Esophagus squamous epithelium (tissue), 5 donors: ENCODE results near the gene ARID1A. TPM values are rescaled to one million over a fixed set of nuclear protein-coding genes. Genes with fewer than 3 reads are reported as not detected.
"Not testable (repeated sequence)": the region's sequence is repeated elsewhere in the genome, so short reads cannot be mapped to it uniquely, and the experiment has no call there.

Experiments used
- DNase-seq: peaks from one replicate; lab custom pipeline; 2025; lab: John Stamatoyannopoulos, UW
- H3K27ac ChIP-seq, 4 donors: fragments of 200-600 bp; sonication (generic); one replicate each; pipeline ENCODE4 v1.5.1; 2016 to 2019; ENCODE audit warnings: mild to moderate bottlenecking in 1 of 4
- H3K27me3 ChIP-seq, 4 donors: fragments of 200-600 bp; sonication (generic); 1 replicate in 3 of 4; 2 replicates in 1 of 4; pipeline versions ENCODE4 v1.5.1 to v1.6.0; 2017 to 2021; ENCODE audit warnings: antibody characterized with exemption in 1 of 4
- H3K36me3 ChIP-seq, 3 donors: fragments of 200-600 bp; sonication (generic); one replicate each; pipeline ENCODE4 v1.5.1; 2016 to 2019
- H3K4me1 ChIP-seq, 3 donors: fragments of 200-600 bp; sonication (generic); one replicate each; pipeline ENCODE4 v1.5.1; 2017 to 2019
- H3K4me3 ChIP-seq, 4 donors: fragments of 200-600 bp; sonication (generic); 1 replicate in 3 of 4; 2 replicates in 1 of 4; pipeline ENCODE4 v1.5.1; 2016 to 2019; ENCODE audit warnings: mild to moderate bottlenecking in 2 of 4, moderate library complexity in 1 of 4
- H3K9me3 ChIP-seq, 3 donors: fragments of 200-600 bp; sonication (generic); one replicate each; pipeline ENCODE4 v1.5.1; 2016 to 2019
- CTCF ChIP-seq, 6 experiments: fragments of 450-650 bp in 4 of 6; fragments of 200-600 bp in 2 of 6; sonication (generic) in 2 of 6; IDR thresholded peaks; one replicate each; pipeline ENCODE4 v1.5.1; 2016 to 2019; ENCODE audit warnings: antibody characterized with exemption in 6 of 6, mild to moderate bottlenecking in 4 of 6, moderate library complexity in 4 of 6
- POLR2A ChIP-seq, 4 donors: fragments of 450-650 bp; IDR thresholded peaks; one replicate each; pipeline ENCODE4 v1.6.1; 2017; ENCODE audit warnings: antibody characterized with exemption in 4 of 4, mild to moderate bottlenecking in 4 of 4, moderate library complexity in 3 of 4
- WGBS, 2 donors: methylation state at CpG; one replicate each; pipeline ENCODE4 v1.1.5; 2018; 5-methylcytosine and 5-hydroxymethylcytosine counted together
- intact Hi-C: fragments of 100-400 bp; cut with DNase I; formaldehyde crosslinking; loops from one replicate; pipeline ENCODE4 v1.15.0; 2022
- total RNA-seq, 4 donors: library from RNA; depleted of rRNA; stranded (reverse); fragments of >200 nt; gene quantifications; one replicate each; pipeline ENCODE4 v1.1.0, GENCODE V29; 2016
- donor health status: DM: yes; HTN: yes; CAD: no.

The ARID1A gene
- total RNA-seq, 4 donors from 2014 or later: 23.9 to 60.2 (median 43.5) TPM

DNA sequence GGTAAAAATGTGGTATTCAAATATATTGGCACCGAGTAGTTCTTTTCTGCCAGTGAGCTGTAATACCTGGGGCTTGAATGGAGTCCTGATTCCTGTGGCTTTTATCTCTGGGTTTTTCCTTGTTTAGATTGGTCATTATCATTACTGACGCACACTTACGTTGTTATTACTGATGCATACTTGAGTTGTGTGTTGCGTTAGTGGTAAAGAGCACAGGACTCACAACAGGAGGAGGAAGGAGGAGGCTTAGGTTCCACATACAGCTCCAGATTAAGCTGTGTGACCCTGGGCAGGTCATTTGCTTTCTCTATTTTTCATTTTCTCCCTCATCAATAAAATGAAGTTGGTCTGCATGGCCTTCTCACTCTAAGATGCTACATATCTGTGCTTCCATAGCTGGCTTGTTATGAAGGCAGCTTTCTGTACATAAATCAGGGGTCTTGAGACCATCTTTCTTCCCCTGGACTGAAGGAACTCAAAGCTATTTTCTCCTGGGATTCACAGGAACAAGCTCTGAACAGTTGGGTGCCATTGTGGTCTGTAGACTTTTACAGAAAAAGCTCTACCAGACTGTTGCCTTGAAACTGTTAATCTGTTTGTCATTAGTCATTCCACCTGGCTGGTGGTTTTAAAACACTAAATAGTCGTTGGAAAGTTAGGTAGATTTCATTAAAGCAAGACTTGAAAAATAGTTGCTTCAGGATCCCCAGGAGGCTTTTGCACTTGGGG is 5.6 kb downstream of the ARID1A start:
- peak overlapping the region in 3 of 4 donors; percentile 12 to 36 (median 14) for H3K4me3 ChIP-seq
- 36 to 50% methylated on average over 5 of the region's 5 CpGs for WGBS, 2 donors
- H3K4me1 ChIP-seq: peaks cover 62 to 83% (median 78%) of the 10 kb centered on the region in 3 donors
- H3K27me3 ChIP-seq: no peaks in the 10 kb centered on the region
- no peak for DNase-seq
- no peaks in the 10 kb centered on the region for H3K9me3 ChIP-seq
- H3K27ac ChIP-seq: peak overlapping the region; percentile 59 to 99 (median 74)
- no peak for TF ChIP-seq POLR2A (IDR thresholded peaks at IDR 0.05)
- TF ChIP-seq CTCF (IDR thresholded peaks at IDR 0.05): no peak
- intact Hi-C loops: no loop called here
- peaks cover 0 to 4% (median 0%) of the 10 kb centered on the region in 3 donors for H3K36me3 ChIP-seq

DNA sequence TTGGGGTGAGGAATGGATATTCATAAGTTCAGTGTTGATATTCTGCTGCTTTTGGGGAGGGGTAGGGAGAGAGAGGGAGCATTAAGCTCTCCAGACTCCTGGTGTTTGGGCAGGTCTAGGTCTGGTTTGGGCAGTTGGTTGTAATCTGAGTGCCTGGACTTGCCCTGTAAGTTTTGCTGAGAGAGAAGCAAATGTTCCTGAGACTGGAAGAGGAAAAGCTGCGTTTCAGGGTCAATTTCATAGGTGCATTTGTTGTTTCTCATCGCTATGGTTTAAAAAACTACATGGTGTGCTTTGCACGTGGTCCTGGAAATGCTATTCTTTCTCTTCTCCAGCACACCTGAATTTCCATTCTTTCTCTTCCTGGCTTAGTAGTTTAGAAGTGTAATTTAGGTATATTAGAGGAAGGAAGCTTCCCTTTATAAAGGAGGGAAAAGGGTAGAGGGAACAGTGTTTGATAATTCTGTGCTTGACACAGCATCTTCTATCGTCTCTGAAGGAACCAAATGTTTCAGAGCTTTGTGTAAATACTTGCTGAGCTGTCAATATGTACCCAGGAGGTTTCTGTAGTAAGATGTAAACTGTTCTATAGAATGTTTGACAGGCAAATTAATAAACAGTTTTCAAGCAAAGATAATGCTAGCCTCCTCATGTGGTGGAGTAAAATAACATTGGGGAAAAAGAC is 6.3 kb downstream of the ARID1A start:
- 5 to 16% methylated on average over 4 of the region's 4 CpGs for WGBS, 2 donors
- Histone ChIP-seq H3K4me1 (peaks cover 67 to 90% (median 85%) of the 10 kb centered on the region in 3 donors), H3K4me3 (peak overlapping the region in 3 of 4 donors; percentile 12 to 36 (median 14)), H3K9me3 (no peaks in the 10 kb centered on the region), H3K36me3 (peaks cover 0 to 4% (median 0%) of the 10 kb centered on the region in 3 donors), H3K27me3 (no peaks in the 10 kb centered on the region), H3K27ac (peak overlapping the region; percentile 59 to 99 (median 74))
- DNase-seq: no peak
- intact Hi-C loops: no loop called here
- TF ChIP-seq CTCF (IDR thresholded peaks at IDR 0.05) (no peak), POLR2A (IDR thresholded peaks at IDR 0.05) (no peak)

DNA sequence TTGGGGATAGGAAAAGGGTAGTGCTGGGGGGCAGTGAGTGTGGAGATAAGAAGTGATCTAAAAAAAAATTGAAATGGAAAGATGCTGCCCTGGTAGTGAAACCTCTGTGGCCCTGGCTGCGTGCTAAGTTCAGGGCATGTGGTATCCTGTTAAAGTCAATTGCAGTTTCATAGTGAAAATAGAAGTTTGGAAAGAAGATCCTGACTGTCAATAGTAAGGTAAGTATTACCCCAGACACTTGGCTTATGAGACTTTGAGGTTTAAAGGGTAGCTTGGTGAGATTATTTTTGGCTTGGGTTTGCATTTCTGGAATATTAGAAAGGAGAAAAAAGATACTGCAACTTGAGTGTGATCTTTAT is 6.8 kb downstream of the ARID1A start:
- Histone ChIP-seq H3K9me3 (no peaks in the 10 kb centered on the region), H3K27ac (peak overlapping the region; percentile 59 to 99 (median 74)), H3K27me3 (no peaks in the 10 kb centered on the region), H3K36me3 (peaks cover 0 to 4% (median 0%) of the 10 kb centered on the region in 3 donors), H3K4me3 (peak overlapping the region in 1 of 4 donors; percentile 14), H3K4me1 (peaks cover 72 to 96% (median 90%) of the 10 kb centered on the region in 3 donors)
- WGBS, 2 donors: 6 to 8% methylated on average over 1 of the region's 1 CpG
- no peak for DNase-seq
- TF ChIP-seq CTCF (IDR thresholded peaks at IDR 0.05): no peak
- no peak for TF ChIP-seq POLR2A (IDR thresholded peaks at IDR 0.05)
- intact Hi-C loops: no loop called here

DNA sequence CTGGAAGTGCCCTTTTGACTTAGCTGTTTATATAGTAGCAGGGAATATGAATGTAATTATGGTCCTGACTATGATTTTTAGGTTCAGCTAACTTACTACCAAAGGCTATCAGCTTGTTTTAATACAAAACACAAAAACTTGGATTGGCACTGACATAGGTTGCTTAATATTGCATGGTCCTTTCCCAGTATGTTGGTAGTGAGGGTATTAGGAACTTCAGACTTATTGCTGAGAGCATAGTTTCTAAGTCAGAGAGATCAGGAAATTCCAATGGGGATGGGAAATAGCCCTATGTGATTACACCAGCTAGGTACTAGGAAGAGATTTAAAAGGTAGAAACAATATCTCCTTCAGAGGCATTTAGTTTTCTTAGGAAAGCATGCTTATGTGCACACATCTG is 7.7 kb downstream of the ARID1A start:
- intact Hi-C loops: no loop called here
- no peak for DNase-seq
- TF ChIP-seq POLR2A (IDR thresholded peaks at IDR 0.05): no peak
- no peak for TF ChIP-seq CTCF (IDR thresholded peaks at IDR 0.05)
- no peaks in the 10 kb centered on the region for H3K27me3 ChIP-seq
- no peak overlapping the region for H3K4me3 ChIP-seq
- peaks cover 0 to 7% (median 0%) of the 10 kb centered on the region in 3 donors for H3K36me3 ChIP-seq
- peaks cover 72 to 100% (median 91%) of the 10 kb centered on the region in 3 donors for H3K4me1 ChIP-seq
- H3K27ac ChIP-seq: peak overlapping the region in 3 of 4 donors; percentile 64 to 99 (median 83)
- H3K9me3 ChIP-seq: no peaks in the 10 kb centered on the region

DNA sequence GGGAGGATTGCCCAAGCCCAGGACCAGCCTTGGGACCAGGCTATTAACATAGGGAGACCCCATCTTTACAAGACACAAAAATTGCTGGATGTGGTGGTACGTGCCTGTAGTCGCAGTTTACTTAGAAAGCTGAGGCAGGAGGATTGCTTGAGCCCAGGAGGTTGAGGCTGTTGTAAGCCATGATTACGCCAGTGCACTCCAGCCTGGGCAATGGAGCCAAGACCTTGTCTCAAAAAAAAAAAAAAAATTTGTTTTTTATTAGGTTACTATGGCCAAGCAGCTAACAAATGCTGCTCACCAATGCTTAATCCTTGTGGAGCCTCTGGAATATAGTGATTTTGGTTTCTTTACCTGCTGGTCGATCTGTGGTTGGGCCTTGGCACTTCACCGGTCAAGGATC is 8.8 kb downstream of the ARID1A start:
- peaks cover 72 to 100% (median 80%) of the 10 kb centered on the region in 3 donors for H3K4me1 ChIP-seq
- peak overlapping the region in 3 of 4 donors; percentile 30 to 99 (median 83) for H3K27ac ChIP-seq
- no peak overlapping the region for H3K4me3 ChIP-seq
- TF ChIP-seq CTCF (IDR thresholded peaks at IDR 0.05) (no peak), POLR2A (IDR thresholded peaks at IDR 0.05) (no peak)
- intact Hi-C loops: no loop called here
- H3K9me3 ChIP-seq: no peaks in the 10 kb centered on the region
- WGBS, 2 donors: 76 to 91% methylated on average over 3 to 4 of the region's 5 CpGs
- H3K27me3 ChIP-seq: no peaks in the 10 kb centered on the region
- peaks cover 0 to 18% (median 0%) of the 10 kb centered on the region in 3 donors for H3K36me3 ChIP-seq
- no peak for DNase-seq

DNA sequence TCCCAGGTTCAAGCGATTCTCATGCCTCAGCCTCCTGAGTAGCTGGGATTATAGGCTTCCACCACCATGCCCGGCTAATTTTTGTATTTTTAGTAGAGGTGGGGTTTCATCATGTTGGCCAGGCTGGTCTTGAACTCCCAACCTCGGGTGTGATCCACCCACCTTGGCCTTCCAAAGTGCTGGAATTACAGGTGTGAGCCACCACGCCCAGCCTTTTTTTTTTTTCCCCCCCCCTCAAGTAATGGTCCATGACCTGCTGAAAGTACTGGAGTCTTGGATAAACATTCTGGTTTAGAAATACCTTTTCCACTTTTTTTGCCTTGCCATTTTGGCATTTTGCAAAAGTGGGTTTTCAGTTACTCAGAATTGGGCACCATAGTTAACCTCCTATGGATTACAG is 9.4 kb downstream of the ARID1A start:
- Histone ChIP-seq H3K27ac (peak overlapping the region in 3 of 4 donors; percentile 22 to 72 (median 50)), H3K36me3 (peaks cover 0 to 24% (median 0%) of the 10 kb centered on the region in 3 donors), H3K4me1 (peaks cover 67 to 94% (median 74%) of the 10 kb centered on the region in 3 donors)
- WGBS, 2 donors: 74 to 84% methylated on average over 4 of the region's 4 CpGs
- H3K9me3 ChIP-seq, intact Hi-C loops, H3K4me3 ChIP-seq, H3K27me3 ChIP-seq, DNase-seq: not testable (repeated sequence)
